Peyer's patch (tissue), 4 donors: Measurements from ENCODE around the gene MLH3.

ENCODE experiments used
- CTCF ChIP-seq, 6 experiments: fragments of 450-650 bp in 4 of 6; fragments of 200-600 bp in 2 of 6; sonication (generic) in 1 of 6; IDR thresholded peaks; one replicate each; pipeline ENCODE4 v1.5.1; 2017 to 2019; ENCODE audit warnings: antibody characterized with exemption in 6 of 6, mild to moderate bottlenecking in 3 of 6, moderate library complexity in 1 of 6
- POLR2A ChIP-seq, 2 donors: fragments of 450-650 bp; IDR thresholded peaks; one replicate each; pipeline ENCODE4 v1.5.1; 2017; ENCODE audit warnings: antibody characterized with exemption in 2 of 2, mild to moderate bottlenecking in 2 of 2, moderate library complexity in 2 of 2

GRCh38 chr14:75051556-75051899, 261 bp upstream of the MLH3 start:
- TF ChIP-seq CTCF (IDR thresholded peaks at IDR 0.05) (no peak), POLR2A (IDR thresholded peaks at IDR 0.05) (no peak)
